GM12891 (cell line): ENCODE measurements around the gene ACAT2.
"Not testable (repeated sequence)": the region's sequence is repeated elsewhere in the genome, so short reads cannot be mapped to it uniquely, and the experiment has no call there.

Source experiments
- DNase-seq: peaks from one replicate; pipeline ENCODE4 v3.0.0; 2011; ENCODE audit warnings: low spot score; ENCODE audit not compliant: insufficient read length
- FAIRE-seq: peaks from 2 replicates; lab custom pipeline; 2011; peaks lifted over from hg19 to GRCh38; lab: Jason Lieb, UNC
- PAX5 ChIP-seq: IDR thresholded peaks from 2 replicates; pipeline ENCODE4 v1.6.1; 2011; ENCODE audit warnings: low read length, moderate library complexity, mild to moderate bottlenecking; ENCODE audit not compliant: insufficient read depth, severe bottlenecking
- POLR2A ChIP-seq: IDR thresholded peaks from 2 replicates; pipeline ENCODE4 v1.6.1; 2011; ENCODE audit warnings: low read depth, low read length, control low read depth
- POLR2AphosphoS5 ChIP-seq: IDR thresholded peaks from 2 replicates; pipeline ENCODE4 v1.6.1; 2011; ENCODE audit warnings: low read depth, low read length, control low read depth
- POU2F2 ChIP-seq: IDR thresholded peaks from 2 replicates; pipeline ENCODE4 v1.6.1; 2011; ENCODE audit warnings: low read depth, mild to moderate bottlenecking, control low read depth, low read length, moderate library complexity
- SPI1 ChIP-seq: IDR thresholded peaks from 2 replicates; pipeline ENCODE4 v1.6.1; 2011; ENCODE audit warnings: low read depth, low read length, control low read depth
- TAF1 ChIP-seq: IDR thresholded peaks from 2 replicates; pipeline ENCODE4 v1.6.1; 2011; ENCODE audit warnings: low read depth, low read length, control low read depth

The ACAT2 gene

GRCh38 chr6:159789377-159790148 is 27.7 kb downstream of the ACAT2 start, which contains the start of gene TCP1:
TSS of gene TCP1 (minus strand) at chr6:159789602. CDS start at chr6:159789468, 134 bp downstream.
- DNase-seq (peak; percentile 81), FAIRE-seq (no peak)
- TF ChIP-seq TAF1 (peak; percentile 93), POLR2AphosphoS5 (peak; percentile 94), SPI1 (peak; percentile 68), POU2F2 (peak; percentile 64; the same call in 1 of the 2 replicates), POLR2A (peak; percentile 95), PAX5 (no peak)

DNA sequence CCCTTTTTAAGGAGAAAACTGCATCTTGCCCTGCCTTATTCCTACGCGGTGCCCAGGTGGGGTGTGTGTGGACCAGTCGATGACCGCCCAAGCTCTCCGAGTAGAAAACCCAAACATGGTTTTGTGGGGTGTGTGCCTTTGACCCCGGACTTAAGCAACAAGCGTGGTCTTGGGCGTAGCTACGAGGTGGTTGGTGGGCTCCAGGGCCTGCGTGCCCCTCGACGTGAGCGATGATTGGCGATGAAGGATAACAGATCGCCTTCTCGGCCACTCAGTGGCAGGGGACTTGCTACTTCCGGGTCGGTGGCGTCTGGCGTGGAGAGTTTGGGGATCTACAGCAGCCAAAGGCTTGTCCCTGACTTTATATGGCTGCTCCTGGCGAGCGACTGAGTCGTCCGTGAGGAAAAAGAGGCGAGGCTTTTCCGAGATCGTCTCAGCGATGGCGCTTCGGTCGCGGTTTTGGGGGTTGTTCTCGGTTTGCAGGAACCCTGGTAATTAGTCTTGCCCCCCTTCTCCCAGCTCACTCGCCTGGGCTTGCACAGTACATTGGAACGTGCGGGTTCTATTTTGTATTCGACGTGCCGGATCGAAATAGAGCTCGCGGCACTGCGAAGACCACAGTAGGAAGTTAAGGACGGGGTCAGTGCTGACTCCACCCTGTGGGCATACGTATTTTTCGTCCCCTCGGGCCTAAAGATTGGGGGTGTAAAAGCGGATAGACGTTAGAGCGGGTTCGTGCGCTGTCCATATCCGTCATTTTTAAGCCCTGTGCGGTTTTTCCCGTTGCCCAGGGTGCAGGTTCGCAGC is 28.5 kb downstream of the ACAT2 start, which contains the start of gene MRPL18:
Gene MRPL18, plus strand, starts transcription at position 319 of the 807 bp plus-strand sequence. Its CDS starts 121 bp downstream, at position 440.
- DNase-seq (peak; percentile 74), FAIRE-seq (peak; percentile 97)
- TF ChIP-seq POLR2AphosphoS5 (peak; percentile 77), PAX5 (no peak), TAF1 (peak; percentile 54; the same call in 1 of the 2 replicates), POU2F2 (no peak), POLR2A (peak; percentile 67; the same call in 1 of the 2 replicates), SPI1 (no peak)

- DNase-seq = no peak
- peak; percentile 38 for FAIRE-seq
- TF ChIP-seq POLR2A (no peak), SPI1 (peak; percentile 26; the same call in 1 of the 2 replicates), PAX5 (peak; percentile 40)
Observed at GRCh38 chr6:159790956-159791598, 29.2 kb downstream of the ACAT2 start.

GRCh38 chr6:159794976-159795375 is 33.1 kb downstream of the ACAT2 start:
- not testable (repeated sequence) for FAIRE-seq, DNase-seq

DNA sequence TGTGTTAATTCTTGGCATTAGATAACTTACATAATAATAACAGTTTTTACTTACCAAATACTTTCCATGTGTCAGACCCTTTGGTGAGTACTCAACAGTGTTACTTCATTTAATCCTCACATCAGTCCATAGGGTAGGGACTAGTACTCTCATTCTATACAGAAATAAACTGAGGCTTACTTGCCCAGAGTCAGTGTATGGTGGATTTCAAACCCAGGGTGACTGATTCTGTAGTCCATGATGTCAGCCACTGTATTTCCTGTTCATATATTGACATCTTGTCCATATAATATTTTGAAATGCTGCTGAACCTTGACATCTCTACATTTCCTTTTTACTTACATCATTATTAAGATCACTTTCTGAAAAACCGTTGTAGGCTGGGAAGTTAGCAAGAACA is 35.7 kb downstream of the ACAT2 start:
- DNase-seq (no peak), FAIRE-seq (no peak)
- TF ChIP-seq POLR2A (no peak), TAF1 (no peak), POU2F2 (no peak)

DNA sequence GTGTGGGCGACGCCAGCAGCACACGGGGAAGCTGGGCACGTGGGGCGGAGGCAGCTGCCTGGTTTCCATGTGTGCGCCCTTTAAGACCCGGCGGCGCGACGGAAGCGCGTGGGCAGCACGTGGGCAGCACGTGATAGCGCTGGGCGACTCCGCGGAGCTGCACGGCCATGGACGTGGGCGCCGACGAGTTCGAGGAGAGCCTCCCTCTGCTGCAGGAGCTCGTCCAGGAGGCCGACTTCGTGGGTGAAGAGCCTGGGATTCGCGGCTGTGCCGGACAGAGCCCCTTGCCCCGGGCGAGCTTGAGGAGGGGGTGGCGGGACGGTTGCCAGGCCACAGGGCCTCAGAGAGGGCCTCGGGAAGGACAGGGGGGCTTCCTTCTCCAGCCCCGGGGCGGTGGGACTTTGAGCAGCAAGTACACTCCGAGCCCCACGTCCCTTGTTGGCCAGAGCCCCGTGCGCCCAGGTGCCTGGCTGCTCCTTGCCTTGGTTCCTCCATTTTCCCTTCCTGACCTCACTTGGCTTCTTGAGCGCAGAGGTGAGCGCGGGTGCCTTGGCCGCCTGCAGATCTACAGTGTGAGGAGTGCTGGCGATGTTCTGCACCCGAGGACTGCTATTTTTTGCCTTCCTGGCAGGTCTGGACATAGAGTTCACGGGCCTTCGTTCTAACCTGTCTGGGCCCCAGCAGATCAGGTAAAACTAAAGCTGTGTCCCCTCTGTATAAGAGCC is 38.5 kb downstream of the ACAT2 start, which contains the start of gene PNLDC1:
Gene PNLDC1, plus strand, starts transcription at position 136 of the 725 bp plus-strand sequence. Its CDS starts 32 bp downstream, at position 168.
- no peak for FAIRE-seq
- no peak for DNase-seq
- no peak for TF ChIP-seq POLR2A
- no peak for TF ChIP-seq PAX5
- no peak for TF ChIP-seq POLR2AphosphoS5
- no peak for TF ChIP-seq POU2F2
- TF ChIP-seq SPI1 = no peak
- TF ChIP-seq TAF1 = no peak

- DNase-seq (no peak), FAIRE-seq (no peak)
- TF ChIP-seq PAX5 (no peak), POLR2A (no peak), POU2F2 (no peak)
Observed at GRCh38 chr6:159801935-159802334, 40.1 kb downstream of the ACAT2 start.

- FAIRE-seq (no peak), DNase-seq (no peak)
- no peak for TF ChIP-seq POU2F2
- TF ChIP-seq TAF1 = no peak
- no peak for TF ChIP-seq SPI1
- TF ChIP-seq POLR2AphosphoS5 = no peak
- no peak for TF ChIP-seq POLR2A
- TF ChIP-seq PAX5 = no peak
Observed at GRCh38 chr6:159804504-159804903, 42.7 kb downstream of the ACAT2 start.

DNA sequence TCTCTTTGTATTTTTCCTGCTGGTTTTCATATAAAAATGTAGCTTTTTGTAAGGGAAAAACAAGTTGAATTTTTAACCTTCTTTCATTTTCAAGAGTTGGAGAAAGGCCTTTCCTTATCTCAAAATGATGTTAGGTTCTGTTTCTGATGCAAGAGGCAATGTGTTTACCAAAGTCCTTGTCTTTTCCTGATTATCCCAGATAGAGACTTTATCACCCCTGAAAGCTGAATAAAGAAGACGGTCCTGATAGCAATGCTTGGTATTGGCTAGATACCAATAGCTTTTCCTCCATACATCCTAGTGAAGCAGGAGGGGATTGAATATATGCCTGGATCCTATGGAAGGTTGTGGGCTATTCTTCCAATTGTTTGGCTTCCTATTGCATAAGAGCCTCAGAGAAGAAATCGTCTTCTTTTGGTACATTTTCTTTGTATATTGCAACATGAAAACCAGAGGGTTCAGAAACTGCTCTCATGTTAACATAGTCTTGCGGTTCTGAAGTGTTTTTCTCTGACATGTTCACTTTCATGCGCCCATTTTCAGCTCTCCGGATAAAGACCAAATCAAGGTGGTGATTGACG is 43.7 kb downstream of the ACAT2 start:
- no peak for TF ChIP-seq PAX5
- TF ChIP-seq POU2F2 = no peak
- TF ChIP-seq POLR2AphosphoS5 = no peak
- no peak for TF ChIP-seq TAF1
- TF ChIP-seq SPI1 = no peak
- TF ChIP-seq POLR2A = no peak
- DNase-seq (no peak), FAIRE-seq (no peak)
